Left ventricle myocardium inferior (tissue), 1 donor: ENCODE data around the gene CLEC9A. TPM values are rescaled to one million over a fixed set of nuclear protein-coding genes. Genes with fewer than 3 reads are reported as not detected.

ENCODE experiments used
- DNase-seq: peaks from one replicate; pipeline ENCODE4 v3.0.0-alpha.2; 2020
- H3K27ac ChIP-seq: fragments of 200-600 bp; replicated peaks from 2 replicates; pipeline ENCODE4 v1.8.0; 2021
- H3K27me3 ChIP-seq: fragments of 200-600 bp; 2 replicates; pipeline ENCODE4 v1.8.0; 2021; ENCODE audit warnings: low read depth
- H3K36me3 ChIP-seq: fragments of 200-600 bp; 2 replicates; pipeline ENCODE4 v1.8.0; 2021
- H3K4me1 ChIP-seq: fragments of 200-600 bp; 2 replicates; pipeline ENCODE4 v1.8.0; 2021
- H3K4me3 ChIP-seq: fragments of 200-600 bp; 2 replicates; pipeline ENCODE4 v1.8.0; 2021; ENCODE audit warnings: mild to moderate bottlenecking, moderate library complexity
- H3K9me3 ChIP-seq: fragments of 200-600 bp; replicated peaks from 2 replicates; pipeline ENCODE4 v1.8.0; 2021
- intact Hi-C: fragments of 100-400 bp; cut with micrococcal nuclease; formaldehyde crosslinking; loops from one replicate; pipeline ENCODE4 v1.11.0; 2022
- long read RNA-seq: library from polyadenylated mRNA; unstranded; transcript quantifications from one replicate; pipeline ENCODE4 v2.0.0, GENCODE V29; 2021
- total RNA-seq: library from RNA; stranded (reverse); fragmentation: NEBNext Ultra II Directional; extraction: Animal tissue kit (Norgen Biotek cat#: 25700); gene quantifications from one replicate; pipeline ENCODE4 v1.2.1, GENCODE V29; 2021
- TF ChIP-seq, protein P1 (sequence below): fragments of 200-600 bp; IDR thresholded peaks from 2 replicates; pipeline ENCODE4 v1.8.0; 2021; ENCODE audit warnings: antibody characterized with exemption, mild to moderate bottlenecking, borderline replicate concordance
- donor health status: DM: no; HTN: yes; CAD: no; lungs with severe emphysema.

Gene CLEC9A
- total RNA-seq = not detected
- long read RNA-seq = 0 reads

DNA sequence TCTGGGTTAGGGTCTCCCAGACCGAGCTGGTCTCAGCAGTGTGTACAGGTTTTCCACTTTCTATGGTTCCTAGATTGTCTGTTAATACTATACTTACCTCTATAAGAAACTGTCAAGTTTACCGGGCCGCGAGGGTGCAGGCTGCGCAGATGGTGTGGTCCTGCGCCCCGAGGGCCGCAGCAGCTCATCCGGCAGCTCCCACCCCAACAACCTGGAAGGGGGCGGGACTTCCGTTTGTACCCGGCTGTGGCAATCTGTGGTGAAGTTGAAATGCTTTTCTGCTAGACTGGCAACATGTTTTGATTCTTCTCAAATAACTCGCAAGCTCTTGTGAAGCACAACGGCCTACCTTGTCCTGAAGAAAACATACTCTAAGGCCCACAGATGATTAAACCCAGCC lies at the start of gene CLEC9A:
Gene CLEC9A, plus strand, starts transcription at position 237 of the 400 bp plus-strand sequence. CDS start 22,006 bp downstream, outside the sequence.
- no peak within 1 kb of the TSS for H3K4me3 ChIP-seq
- H3K27ac ChIP-seq = no peak within 1 kb of the TSS
- H3K27me3 ChIP-seq = no peaks in the 10 kb centered on the region
- no peaks in the 10 kb centered on the region for H3K4me1 ChIP-seq
- no peaks in the 10 kb centered on the region for H3K36me3 ChIP-seq
- intact Hi-C loops = no loop called here
- H3K9me3 ChIP-seq = no peaks in the 10 kb centered on the region
- TF ChIP-seq, protein P1, sequence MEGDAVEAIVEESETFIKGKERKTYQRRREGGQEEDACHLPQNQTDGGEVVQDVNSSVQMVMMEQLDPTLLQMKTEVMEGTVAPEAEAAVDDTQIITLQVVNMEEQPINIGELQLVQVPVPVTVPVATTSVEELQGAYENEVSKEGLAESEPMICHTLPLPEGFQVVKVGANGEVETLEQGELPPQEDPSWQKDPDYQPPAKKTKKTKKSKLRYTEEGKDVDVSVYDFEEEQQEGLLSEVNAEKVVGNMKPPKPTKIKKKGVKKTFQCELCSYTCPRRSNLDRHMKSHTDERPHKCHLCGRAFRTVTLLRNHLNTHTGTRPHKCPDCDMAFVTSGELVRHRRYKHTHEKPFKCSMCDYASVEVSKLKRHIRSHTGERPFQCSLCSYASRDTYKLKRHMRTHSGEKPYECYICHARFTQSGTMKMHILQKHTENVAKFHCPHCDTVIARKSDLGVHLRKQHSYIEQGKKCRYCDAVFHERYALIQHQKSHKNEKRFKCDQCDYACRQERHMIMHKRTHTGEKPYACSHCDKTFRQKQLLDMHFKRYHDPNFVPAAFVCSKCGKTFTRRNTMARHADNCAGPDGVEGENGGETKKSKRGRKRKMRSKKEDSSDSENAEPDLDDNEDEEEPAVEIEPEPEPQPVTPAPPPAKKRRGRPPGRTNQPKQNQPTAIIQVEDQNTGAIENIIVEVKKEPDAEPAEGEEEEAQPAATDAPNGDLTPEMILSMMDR = no peak
- DNase-seq = no peak

DNA sequence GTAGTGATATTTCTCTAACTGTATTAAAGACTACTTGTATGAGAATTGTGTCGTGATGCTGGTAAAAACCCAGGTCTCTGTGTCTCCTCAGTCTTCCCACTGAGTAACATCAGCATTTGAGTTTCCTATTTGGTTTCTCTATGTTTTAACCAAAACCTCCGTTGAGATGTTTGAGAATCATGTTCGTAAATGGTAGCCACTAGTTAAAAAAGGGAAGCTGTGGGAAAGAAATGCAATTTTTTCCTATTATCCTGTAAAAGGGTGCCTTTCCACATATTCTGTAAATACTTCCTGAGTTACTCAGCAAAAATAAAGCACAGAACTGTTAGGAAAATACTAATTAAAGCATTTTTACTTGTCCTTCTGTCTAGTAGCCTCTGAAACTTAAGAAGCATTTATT lies 38.6 kb upstream of the CLEC9A start:
- no peaks in the 10 kb centered on the region for H3K9me3 ChIP-seq
- DNase-seq = no peak
- intact Hi-C loops = no loop called here
- H3K36me3 ChIP-seq = no peaks in the 10 kb centered on the region
- H3K27me3 ChIP-seq = no peaks in the 10 kb centered on the region
- TF ChIP-seq, protein P1 = no peak
- no peak overlapping the region for H3K4me3 ChIP-seq
- H3K4me1 ChIP-seq = no peaks in the 10 kb centered on the region
- no peak overlapping the region for H3K27ac ChIP-seq

DNA sequence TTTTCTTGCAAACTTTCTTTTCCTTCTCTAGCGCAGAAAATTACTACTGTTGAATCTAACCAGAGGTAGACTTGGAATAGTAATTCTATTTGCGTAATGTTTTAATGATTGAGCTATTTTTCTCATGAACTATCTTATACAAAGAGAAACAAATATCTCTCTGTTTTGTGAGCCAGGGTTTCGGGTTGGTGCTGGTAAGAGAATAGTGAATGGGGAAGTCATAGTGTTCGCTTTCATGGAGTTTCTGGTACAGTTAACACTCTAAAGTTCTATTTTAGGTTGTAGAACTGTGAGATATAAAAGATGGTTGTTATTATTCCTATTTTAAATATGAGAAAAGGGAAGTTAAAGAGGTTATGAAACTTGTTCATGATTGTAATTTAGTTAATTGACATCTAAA lies 38.2 kb upstream of the CLEC9A start:
- Histone ChIP-seq H3K4me1 (no peaks in the 10 kb centered on the region), H3K36me3 (no peaks in the 10 kb centered on the region), H3K4me3 (no peak overlapping the region), H3K27me3 (no peaks in the 10 kb centered on the region), H3K27ac (no peak overlapping the region), H3K9me3 (no peaks in the 10 kb centered on the region)
- TF ChIP-seq, protein P1 = no peak
- DNase-seq = no peak
- intact Hi-C loops = no loop called here

DNA sequence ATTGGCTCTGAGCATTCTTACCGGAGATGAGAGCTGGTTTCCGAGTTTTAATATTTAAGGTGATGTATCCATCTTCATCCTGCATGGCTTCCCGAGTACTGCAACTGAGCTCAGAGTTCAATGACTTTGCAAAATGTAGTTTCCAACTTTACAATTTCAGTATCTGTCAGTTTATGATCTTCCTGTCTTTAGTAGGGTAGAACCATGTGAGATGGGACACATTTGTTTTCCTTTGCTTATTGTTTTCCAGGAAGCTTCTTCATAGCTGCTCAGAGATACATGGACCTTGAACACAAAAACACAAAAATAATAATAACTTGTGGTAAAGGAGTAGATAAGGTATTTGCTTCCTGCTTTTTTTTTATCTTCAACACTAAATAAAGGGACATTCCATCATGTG lies 31.5 kb upstream of the CLEC9A start, which contains the start of gene CLEC1B:
Gene CLEC1B, minus strand, starts transcription at position 106 of the 400 bp plus-strand sequence. Its CDS starts 21 bp downstream, at position 85.
- no peaks in the 10 kb centered on the region for H3K4me1 ChIP-seq
- no peaks in the 10 kb centered on the region for H3K9me3 ChIP-seq
- TF ChIP-seq, protein P1 = no peak
- intact Hi-C loops = no loop called here
- H3K27me3 ChIP-seq = no peaks in the 10 kb centered on the region
- no peak within 1 kb of the TSS for H3K4me3 ChIP-seq
- no peak within 1 kb of the TSS for H3K27ac ChIP-seq
- no peak for DNase-seq
- H3K36me3 ChIP-seq = no peaks in the 10 kb centered on the region

DNA sequence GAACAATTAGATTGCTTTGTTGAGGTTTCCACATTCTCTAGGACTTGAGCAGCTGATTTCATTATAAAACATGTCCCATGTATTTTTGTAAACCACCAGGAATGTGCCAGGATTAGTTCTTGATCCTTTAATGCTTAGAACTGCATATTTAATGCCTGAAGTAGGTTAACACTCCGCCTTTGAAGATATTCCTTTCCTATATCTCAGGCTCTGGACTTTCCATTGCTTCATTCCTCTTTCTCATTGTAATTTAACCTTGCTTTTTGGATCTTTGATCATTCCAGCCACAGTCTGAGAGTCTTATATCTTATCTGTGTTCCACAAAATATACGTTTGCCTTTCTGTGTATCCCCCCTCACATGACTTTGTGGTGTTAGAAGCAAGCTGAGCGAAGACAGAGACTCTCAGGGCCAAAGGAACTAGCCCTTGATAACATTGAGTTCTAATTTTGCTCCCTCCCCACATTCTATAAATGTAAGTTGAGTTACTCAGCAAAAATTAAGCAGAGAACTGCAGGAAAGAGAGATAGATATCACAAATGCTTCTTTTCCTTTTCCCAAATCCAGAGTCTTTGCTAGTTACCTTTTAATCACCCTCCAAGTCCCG lies 29.2 kb upstream of the CLEC9A start:
- TF ChIP-seq, protein P1 = no peak
- no peaks in the 10 kb centered on the region for H3K27me3 ChIP-seq
- intact Hi-C loops = no loop called here
- H3K9me3 ChIP-seq = no peaks in the 10 kb centered on the region
- H3K4me3 ChIP-seq = no peak overlapping the region
- no peak overlapping the region for H3K27ac ChIP-seq
- no peaks in the 10 kb centered on the region for H3K4me1 ChIP-seq
- DNase-seq = no peak
- no peaks in the 10 kb centered on the region for H3K36me3 ChIP-seq
